Neural cell (in vitro differentiated cells): ENCODE results near the gene DPEP2.

Experiments
- EZH2 ChIP-seq: fragments of 200-600, 300-800 bp; shearing (Covaris generic), sonication (generic); IDR thresholded peaks from 2 replicates; pipeline ENCODE4 v1.6.1; 2014; ENCODE audit warnings: antibody characterized with exemption, low read length, borderline replicate concordance, mild to moderate bottlenecking; ENCODE audit not compliant: insufficient read depth, poor library complexity, severe bottlenecking
- POLR2AphosphoS5 ChIP-seq: IDR thresholded peaks from 2 replicates; pipeline ENCODE4 v1.6.1; 2012
- TF ChIP-seq, protein P1 (sequence below): fragments of 450-650 bp; IDR thresholded peaks from 2 replicates; pipeline ENCODE4 v1.5.1; 2014; ENCODE audit warnings: antibody characterized with exemption, mild to moderate bottlenecking, moderate library complexity; ENCODE audit not compliant: poor library complexity, severe bottlenecking

DNA sequence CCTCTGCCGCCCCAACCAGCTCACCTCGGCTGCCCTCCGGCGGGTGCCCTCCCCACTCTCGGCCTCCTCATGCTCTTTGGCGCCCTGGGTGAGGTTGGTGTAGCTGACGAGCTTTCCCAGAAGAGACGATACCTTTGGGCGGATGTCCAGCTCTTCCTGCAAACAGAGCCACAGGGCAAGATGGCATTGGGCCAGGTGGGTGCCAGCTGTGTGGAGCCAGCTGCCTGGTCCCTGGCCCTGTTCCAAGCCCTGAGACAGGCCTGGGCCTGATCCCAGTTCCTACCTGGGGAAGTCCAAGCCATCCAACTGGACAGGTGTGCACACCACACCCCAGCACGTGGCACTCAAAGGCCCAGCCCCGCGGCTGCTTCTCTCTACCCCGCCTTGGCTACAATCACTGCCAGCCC, 37.7 kb downstream of the DPEP2 start:
- TF ChIP-seq, protein P1, sequence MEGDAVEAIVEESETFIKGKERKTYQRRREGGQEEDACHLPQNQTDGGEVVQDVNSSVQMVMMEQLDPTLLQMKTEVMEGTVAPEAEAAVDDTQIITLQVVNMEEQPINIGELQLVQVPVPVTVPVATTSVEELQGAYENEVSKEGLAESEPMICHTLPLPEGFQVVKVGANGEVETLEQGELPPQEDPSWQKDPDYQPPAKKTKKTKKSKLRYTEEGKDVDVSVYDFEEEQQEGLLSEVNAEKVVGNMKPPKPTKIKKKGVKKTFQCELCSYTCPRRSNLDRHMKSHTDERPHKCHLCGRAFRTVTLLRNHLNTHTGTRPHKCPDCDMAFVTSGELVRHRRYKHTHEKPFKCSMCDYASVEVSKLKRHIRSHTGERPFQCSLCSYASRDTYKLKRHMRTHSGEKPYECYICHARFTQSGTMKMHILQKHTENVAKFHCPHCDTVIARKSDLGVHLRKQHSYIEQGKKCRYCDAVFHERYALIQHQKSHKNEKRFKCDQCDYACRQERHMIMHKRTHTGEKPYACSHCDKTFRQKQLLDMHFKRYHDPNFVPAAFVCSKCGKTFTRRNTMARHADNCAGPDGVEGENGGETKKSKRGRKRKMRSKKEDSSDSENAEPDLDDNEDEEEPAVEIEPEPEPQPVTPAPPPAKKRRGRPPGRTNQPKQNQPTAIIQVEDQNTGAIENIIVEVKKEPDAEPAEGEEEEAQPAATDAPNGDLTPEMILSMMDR = no peak
- TF ChIP-seq EZH2 (no peak), POLR2AphosphoS5 (no peak)
